ENCODE results near the gene SOS1.
"Not testable (repeated sequence)": the region's sequence is repeated elsewhere in the genome, so short reads cannot be mapped to it uniquely, and the experiment has no call there.

The SOS1 gene

GRCh38 chr2:39138187-39138836 is 17.5 kb upstream of the SOS1 start:
- not testable (repeated sequence) for DNase-seq

- no peak for DNase-seq
Observed at GRCh38 chr2:39136799-39137198, 15.9 kb upstream of the SOS1 start.

GRCh38 chr2:39135690-39136259 is 14.9 kb upstream of the SOS1 start:
- no peak for DNase-seq

GRCh38 chr2:39133215-39133851 is 12.5 kb upstream of the SOS1 start:
- DNase-seq = no peak

- peak; percentile 86 for DNase-seq
Observed at GRCh38 chr2:39128919-39129391, 8.1 kb upstream of the SOS1 start.

GRCh38 chr2:39127973-39128372 is 7.1 kb upstream of the SOS1 start:
- DNase-seq = peak; percentile 42

- DNase-seq = no peak
Observed at GRCh38 chr2:39124746-39125057, 3.9 kb upstream of the SOS1 start.

- DNase-seq = peak; percentile 89
Observed at GRCh38 chr2:39124000-39124745, 3.3 kb upstream of the SOS1 start.

GRCh38 chr2:39123436-39123999 is 2.7 kb upstream of the SOS1 start:
- no peak for DNase-seq

- no peak for DNase-seq
Observed at GRCh38 chr2:39121523-39122063, 742 bp upstream of the SOS1 start.

GRCh38 chr2:39120521-39120770 is 405 bp downstream of the SOS1 start:
- no peak for DNase-seq

- DNase-seq = peak; percentile 16
Observed at GRCh38 chr2:39119732-39120520, 925 bp downstream of the SOS1 start.

GRCh38 chr2:39118786-39119499 is 1.9 kb downstream of the SOS1 start:
- DNase-seq = peak; percentile 6

- no peak for DNase-seq
Observed at GRCh38 chr2:39115556-39115955, 5.3 kb downstream of the SOS1 start.

GRCh38 chr2:39114771-39115170 is 6.1 kb downstream of the SOS1 start:
- no peak for DNase-seq

GRCh38 chr2:39109537-39109936 is 11.3 kb downstream of the SOS1 start:
- DNase-seq = no peak

GRCh38 chr2:39108377-39108776 is 12.5 kb downstream of the SOS1 start:
- DNase-seq = no peak

- no peak for DNase-seq
Observed at GRCh38 chr2:39107724-39108273, 13.1 kb downstream of the SOS1 start.

GRCh38 chr2:39107156-39107555 is 13.7 kb downstream of the SOS1 start:
- no peak for DNase-seq

- no peak for DNase-seq
Observed at GRCh38 chr2:39099870-39100728, 20.8 kb downstream of the SOS1 start.

Measured in MV-4-11 (cell line).